Neural cell (in vitro differentiated cells): ENCODE measurements around the gene GRID1. TPM values are rescaled to one million over a fixed set of nuclear protein-coding genes. Genes with fewer than 3 reads are reported as not detected.

ENCODE experiments used
- H2AFZ ChIP-seq: fragments of 200-600, 300-800 bp; sonication (generic), shearing (Covaris generic); 2 replicates; pipeline ENCODE4 v1.6.0; 2014; ENCODE audit warnings: low read depth, mild to moderate bottlenecking, antibody characterized with exemption, low read length, moderate library complexity
- H3F3A ChIP-seq: fragments of 200-600 bp; shearing (Covaris generic); 2 replicates; pipeline ENCODE4 v1.6.1; 2016; ENCODE audit warnings: mild to moderate bottlenecking, moderate library complexity, mixed read lengths, antibody characterized with exemption, low read length; ENCODE audit not compliant: insufficient read depth, poor library complexity, severe bottlenecking
- H3K27ac ChIP-seq: fragments of 200-600, 300-800 bp; sonication (generic), shearing (Covaris generic); 2 replicates; pipeline ENCODE4 v1.5.1; 2014; ENCODE audit warnings: mild to moderate bottlenecking, low read length, moderate library complexity
- H3K27me3 ChIP-seq: fragments of 300-800, 200-600 bp; sonication (generic), shearing (Covaris generic); 2 replicates; pipeline ENCODE4 v1.6.0; 2014; ENCODE audit warnings: mild to moderate bottlenecking, low read depth, low read length, moderate library complexity; ENCODE audit not compliant: insufficient read depth
- H3K36me3 ChIP-seq: fragments of 300-800, 200-600 bp; sonication (generic), shearing (Covaris generic); 2 replicates; pipeline ENCODE4 v1.5.1; 2014; ENCODE audit warnings: mild to moderate bottlenecking, antibody characterized with exemption, low read length, moderate library complexity; ENCODE audit not compliant: insufficient read depth
- H3K4me2 ChIP-seq: fragments of 300-800, 200-600 bp; sonication (generic), shearing (Covaris generic); 2 replicates; pipeline ENCODE4 v1.6.0; 2014; ENCODE audit warnings: mild to moderate bottlenecking, low read length
- H3K4me3 ChIP-seq: fragments of 300-800, 200-600 bp; sonication (generic), shearing (Covaris generic); 2 replicates; pipeline ENCODE4 v1.5.1; 2014; ENCODE audit warnings: mild to moderate bottlenecking, low read length, moderate library complexity
- H3K79me2 ChIP-seq: fragments of 200-600 bp; shearing (Covaris generic); replicated peaks from 2 replicates; pipeline ENCODE4 v1.6.0; 2014; ENCODE audit warnings: mild to moderate bottlenecking, low read length, moderate library complexity; ENCODE audit not compliant: insufficient read depth
- H3K9ac ChIP-seq: fragments of 300-800, 200-600 bp; sonication (generic), shearing (Covaris generic); 2 replicates; pipeline ENCODE4 v1.6.1; 2016; ENCODE audit warnings: mild to moderate bottlenecking, low read length, mixed read lengths
- H3K9me2 ChIP-seq: fragments of 200-600 bp; shearing (Covaris generic); 2 replicates; pipeline ENCODE4 v1.6.1; 2016; ENCODE audit warnings: mild to moderate bottlenecking, low read length, mixed read lengths; ENCODE audit not compliant: insufficient read depth
- H3K9me3 ChIP-seq: fragments of 200-600, 300-800 bp; sonication (generic), shearing (Covaris generic); 2 replicates; pipeline ENCODE4 v1.6.1; 2016; ENCODE audit warnings: mild to moderate bottlenecking, mixed run types, low read length, moderate library complexity, mixed read lengths
- H4K20me1 ChIP-seq: fragments of 200-600 bp; shearing (Covaris generic); 2 replicates; pipeline ENCODE4 v1.6.1; 2016; ENCODE audit warnings: mild to moderate bottlenecking, mixed run types; ENCODE audit not compliant: insufficient read depth
- CTCF ChIP-seq: fragments of 450-650 bp; IDR thresholded peaks from 2 replicates; pipeline ENCODE4 v1.5.1; 2014; ENCODE audit warnings: antibody characterized with exemption, mild to moderate bottlenecking, moderate library complexity; ENCODE audit not compliant: poor library complexity, severe bottlenecking
- EP300 ChIP-seq: fragments of 450-650 bp; conservative IDR thresholded peaks from 2 replicates; pipeline ENCODE4 v1.6.1; 2014; ENCODE audit warnings: antibody characterized with exemption, mild to moderate bottlenecking, moderate library complexity; ENCODE audit not compliant: poor library complexity, severe bottlenecking
- EZH2 ChIP-seq: fragments of 200-600, 300-800 bp; shearing (Covaris generic), sonication (generic); IDR thresholded peaks from 2 replicates; pipeline ENCODE4 v1.6.1; 2014; ENCODE audit warnings: antibody characterized with exemption, low read length, borderline replicate concordance, mild to moderate bottlenecking; ENCODE audit not compliant: insufficient read depth, poor library complexity, severe bottlenecking
- MXI1 ChIP-seq: fragments of 450-650 bp; conservative IDR thresholded peaks from 2 replicates; pipeline ENCODE4 v1.6.1; 2014; ENCODE audit warnings: antibody characterized with exemption, mild to moderate bottlenecking; ENCODE audit not compliant: poor library complexity, severe bottlenecking
- POLR2AphosphoS5 ChIP-seq: IDR thresholded peaks from 2 replicates; pipeline ENCODE4 v1.6.1; 2012
- RAD21 ChIP-seq: fragments of 450-650 bp; conservative IDR thresholded peaks from 2 replicates; pipeline ENCODE4 v1.6.1; 2014; ENCODE audit warnings: antibody characterized with exemption, mild to moderate bottlenecking, moderate library complexity
- REST ChIP-seq: IDR thresholded peaks from 2 replicates; pipeline ENCODE4 v1.6.1; 2012; ENCODE audit warnings: borderline replicate concordance
- SMC3 ChIP-seq: fragments of 450-650 bp; conservative IDR thresholded peaks from 2 replicates; pipeline ENCODE4 v1.6.1; 2014; ENCODE audit warnings: antibody characterized with exemption, mild to moderate bottlenecking, moderate library complexity; ENCODE audit not compliant: poor library complexity
- TAF1 ChIP-seq: IDR thresholded peaks from 2 replicates; pipeline ENCODE4 v1.6.1; 2012; ENCODE audit warnings: low read depth
- polyA plus RNA-seq: library from polyadenylated mRNA; depleted of rRNA; stranded (reverse); fragments of >200 nt; gene quantifications from 2 replicates; pipeline ENCODE4 v1.2.3, GENCODE V29; 2014

Gene GRID1
- polyA plus RNA-seq, 1 donor from 2014 or later, result 7.3 TPM

- Histone ChIP-seq H3K27ac (no peak overlapping the region), H3K4me2 (no peak overlapping the region), H3F3A (no peaks in the 10 kb centered on the region)
Observed at GRCh38 chr10:86390337-86391120, 23.9 kb upstream of the GRID1 start.

More at GRCh38 chr10:86390337-86391120, 23.9 kb upstream of the GRID1 start:
- H2AFZ ChIP-seq, result no peak overlapping the region
- no peaks in the 10 kb centered on the region for H3K9me2 ChIP-seq
- H3K36me3 ChIP-seq, result no peaks in the 10 kb centered on the region
- peaks cover 20% of the 10 kb centered on the region for H3K27me3 ChIP-seq
- no peak overlapping the region for H3K9ac ChIP-seq
- H3K9me3 ChIP-seq, result no peaks in the 10 kb centered on the region
- H3K79me2 ChIP-seq, result no peaks in the 10 kb centered on the region
- no peak overlapping the region for H3K4me3 ChIP-seq
- TF ChIP-seq MXI1 (no peak), RAD21 (no peak), CTCF (no peak), SMC3 (no peak), POLR2AphosphoS5 (no peak), TAF1 (no peak), EZH2 (no peak), REST (no peak), EP300 (no peak)
- H4K20me1 ChIP-seq, result no peaks in the 10 kb centered on the region
